Parathyroid adenoma (tissue), 2 donors: Measurements from ENCODE around the gene RBPMS2.

Source experiments
- H2AFZ ChIP-seq: fragments of 300-600 bp; sonication (generic); one replicate; pipeline ENCODE4 v1.7.0; 2017; ENCODE audit warnings: antibody characterized with exemption, mild to moderate bottlenecking
- H3K27ac ChIP-seq: fragments of 300-600 bp; sonication (generic); one replicate; pipeline ENCODE4 v1.7.0; 2017
- H3K27me3 ChIP-seq: fragments of 300-600 bp; sonication (generic); one replicate; pipeline ENCODE4 v1.7.0; 2017; ENCODE audit warnings: low read length; ENCODE audit not compliant: control insufficient read depth, insufficient read depth
- H3K36me3 ChIP-seq: fragments of 300-600 bp; sonication (generic); one replicate; pipeline ENCODE4 v1.7.0; 2017; ENCODE audit warnings: low read length; ENCODE audit not compliant: control insufficient read depth, insufficient read depth
- H3K4me1 ChIP-seq: fragments of 300-600 bp; sonication (generic); one replicate; pipeline ENCODE4 v1.7.0; 2017; ENCODE audit warnings: control low read depth
- H3K4me2 ChIP-seq: fragments of 300-600 bp; sonication (generic); one replicate; pipeline ENCODE4 v1.7.0; 2017; ENCODE audit warnings: low read length
- H3K4me3 ChIP-seq: fragments of 300-600 bp; sonication (generic); one replicate; pipeline ENCODE4 v1.7.0; 2017; ENCODE audit warnings: low read depth, low read length
- H3K79me2 ChIP-seq: fragments of 300-600 bp; sonication (generic); one replicate; pipeline ENCODE4 v1.7.0; 2017; ENCODE audit warnings: control low read depth
- H3K9ac ChIP-seq: fragments of 300-600 bp; sonication (generic); one replicate; pipeline ENCODE4 v1.7.0; 2017; ENCODE audit warnings: mild to moderate bottlenecking
- H3K9me3 ChIP-seq: fragments of 300-600 bp; sonication (generic); one replicate; pipeline ENCODE4 v1.7.0; 2017; ENCODE audit warnings: low read length; ENCODE audit not compliant: control insufficient read depth
- TF ChIP-seq, protein P1 (sequence below): fragments of 300-600 bp; sonication (generic); IDR thresholded peaks from one replicate; pipeline ENCODE4 v1.7.0; 2017; ENCODE audit warnings: antibody characterized with exemption, mild to moderate bottlenecking
- donor health status: primary hyperparathyroidism.

Gene RBPMS2

DNA sequence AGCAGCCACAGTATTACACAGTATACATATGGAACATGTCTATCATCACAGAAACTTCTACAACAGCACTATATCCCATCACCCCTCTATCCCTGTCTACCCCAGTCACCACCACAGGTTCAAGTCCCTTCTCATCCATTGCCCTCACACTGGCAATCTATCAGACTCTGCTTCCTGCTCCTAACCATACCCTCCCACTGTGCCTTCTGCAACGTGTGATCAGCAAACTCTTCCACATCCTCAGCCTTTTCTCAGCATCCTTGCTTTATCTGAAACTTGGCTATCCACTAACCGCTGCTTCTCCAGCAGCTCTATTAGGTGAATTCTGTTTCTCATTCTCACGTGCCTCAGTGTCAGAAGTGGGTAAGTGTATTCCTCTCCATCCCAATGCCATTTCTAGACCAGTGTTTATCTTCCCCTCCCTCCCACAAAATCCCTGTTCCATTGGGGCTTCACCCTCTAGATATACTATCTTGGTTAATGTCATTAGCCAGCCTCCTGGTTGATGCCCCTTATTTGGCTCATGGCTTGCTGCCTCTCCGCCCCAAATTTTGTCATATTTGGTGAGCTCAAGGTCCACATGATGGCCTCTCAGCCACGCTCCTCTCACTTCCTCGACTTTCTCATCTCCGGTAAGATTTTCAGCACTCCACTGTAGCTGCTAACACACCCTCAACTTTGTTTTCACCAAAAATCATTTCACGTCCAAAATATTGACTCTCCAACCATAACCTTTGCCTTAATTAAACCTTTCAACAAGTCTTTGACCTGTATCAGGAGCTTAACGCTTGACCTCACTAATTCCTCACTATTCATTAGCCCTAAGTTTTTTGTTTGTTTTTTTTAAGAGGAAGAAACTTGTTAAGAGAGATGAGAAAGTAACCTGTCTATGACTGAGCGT is 69.1 kb downstream of the RBPMS2 start:
- H3K9ac ChIP-seq = no peak overlapping the region
- H3K27ac ChIP-seq = no peak overlapping the region
- no peak overlapping the region for H3K4me2 ChIP-seq

DNA sequence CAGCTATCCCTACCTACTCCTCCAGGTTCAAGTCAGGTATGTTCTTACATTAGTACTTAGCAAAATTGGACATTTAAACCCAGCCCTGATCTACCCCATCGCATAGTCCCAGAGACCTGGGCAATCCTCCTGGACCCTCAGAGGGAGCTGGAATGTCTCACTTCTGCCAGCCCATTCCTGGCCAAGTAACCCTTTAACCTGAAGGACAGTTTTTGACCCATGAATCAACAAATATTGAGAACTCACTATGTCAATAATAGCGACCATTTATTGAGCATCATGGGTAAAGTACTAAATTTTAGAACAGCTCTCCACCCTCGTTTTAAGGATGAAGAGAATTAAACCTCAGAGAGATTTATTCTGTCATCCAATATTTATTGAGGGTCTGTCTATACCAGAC is 70.4 kb downstream of the RBPMS2 start:
- H3K79me2 ChIP-seq = peaks cover 16% of the 10 kb centered on the region
- H3K4me3 ChIP-seq = no peak overlapping the region
- H3K9ac ChIP-seq = no peak overlapping the region
- no peak overlapping the region for H2AFZ ChIP-seq
- no peak overlapping the region for H3K4me2 ChIP-seq
- TF ChIP-seq, protein P1, sequence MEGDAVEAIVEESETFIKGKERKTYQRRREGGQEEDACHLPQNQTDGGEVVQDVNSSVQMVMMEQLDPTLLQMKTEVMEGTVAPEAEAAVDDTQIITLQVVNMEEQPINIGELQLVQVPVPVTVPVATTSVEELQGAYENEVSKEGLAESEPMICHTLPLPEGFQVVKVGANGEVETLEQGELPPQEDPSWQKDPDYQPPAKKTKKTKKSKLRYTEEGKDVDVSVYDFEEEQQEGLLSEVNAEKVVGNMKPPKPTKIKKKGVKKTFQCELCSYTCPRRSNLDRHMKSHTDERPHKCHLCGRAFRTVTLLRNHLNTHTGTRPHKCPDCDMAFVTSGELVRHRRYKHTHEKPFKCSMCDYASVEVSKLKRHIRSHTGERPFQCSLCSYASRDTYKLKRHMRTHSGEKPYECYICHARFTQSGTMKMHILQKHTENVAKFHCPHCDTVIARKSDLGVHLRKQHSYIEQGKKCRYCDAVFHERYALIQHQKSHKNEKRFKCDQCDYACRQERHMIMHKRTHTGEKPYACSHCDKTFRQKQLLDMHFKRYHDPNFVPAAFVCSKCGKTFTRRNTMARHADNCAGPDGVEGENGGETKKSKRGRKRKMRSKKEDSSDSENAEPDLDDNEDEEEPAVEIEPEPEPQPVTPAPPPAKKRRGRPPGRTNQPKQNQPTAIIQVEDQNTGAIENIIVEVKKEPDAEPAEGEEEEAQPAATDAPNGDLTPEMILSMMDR = no peak
- no peak overlapping the region for H3K27ac ChIP-seq
- H3K9me3 ChIP-seq = no peaks in the 10 kb centered on the region
- H3K4me1 ChIP-seq = peaks cover 9% of the 10 kb centered on the region
- H3K27me3 ChIP-seq = no peaks in the 10 kb centered on the region
- no peaks in the 10 kb centered on the region for H3K36me3 ChIP-seq

More for the DNA sequence above, 69.1 kb downstream of the RBPMS2 start:
- Histone ChIP-seq H3K36me3 (no peaks in the 10 kb centered on the region), H3K79me2 (peaks cover 13% of the 10 kb centered on the region), H3K4me1 (peaks cover 7% of the 10 kb centered on the region), H3K9me3 (no peaks in the 10 kb centered on the region), H3K4me3 (no peak overlapping the region), H2AFZ (no peak overlapping the region), H3K27me3 (no peaks in the 10 kb centered on the region)
- TF ChIP-seq, protein P1 = no peak

DNA sequence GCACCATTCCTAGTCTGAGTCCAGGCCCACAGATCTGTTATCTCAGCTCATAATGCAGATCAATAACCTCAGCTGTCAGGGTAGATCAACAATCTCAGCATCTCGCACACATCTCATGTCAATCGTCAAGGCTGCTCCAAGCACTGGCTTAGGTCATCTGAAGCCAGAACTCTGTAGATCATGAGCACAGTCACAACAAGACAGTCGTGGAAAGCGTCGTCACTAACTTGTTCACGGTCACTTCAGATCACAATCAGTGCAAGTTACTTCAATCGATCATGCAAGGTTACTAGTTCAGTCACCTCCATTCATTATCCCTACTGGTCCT is 71.8 kb downstream of the RBPMS2 start:
- Histone ChIP-seq H3K36me3 (no peaks in the 10 kb centered on the region), H2AFZ (peak overlapping the region; percentile 84), H3K9ac (no peak overlapping the region), H3K4me1 (peaks cover 14% of the 10 kb centered on the region), H3K4me3 (peak overlapping the region; percentile 85), H3K27ac (peak overlapping the region; percentile 87), H3K4me2 (peak overlapping the region; percentile 84), H3K27me3 (no peaks in the 10 kb centered on the region), H3K9me3 (no peaks in the 10 kb centered on the region), H3K79me2 (peaks cover 22% of the 10 kb centered on the region)
- TF ChIP-seq, protein P1 = no peak

DNA sequence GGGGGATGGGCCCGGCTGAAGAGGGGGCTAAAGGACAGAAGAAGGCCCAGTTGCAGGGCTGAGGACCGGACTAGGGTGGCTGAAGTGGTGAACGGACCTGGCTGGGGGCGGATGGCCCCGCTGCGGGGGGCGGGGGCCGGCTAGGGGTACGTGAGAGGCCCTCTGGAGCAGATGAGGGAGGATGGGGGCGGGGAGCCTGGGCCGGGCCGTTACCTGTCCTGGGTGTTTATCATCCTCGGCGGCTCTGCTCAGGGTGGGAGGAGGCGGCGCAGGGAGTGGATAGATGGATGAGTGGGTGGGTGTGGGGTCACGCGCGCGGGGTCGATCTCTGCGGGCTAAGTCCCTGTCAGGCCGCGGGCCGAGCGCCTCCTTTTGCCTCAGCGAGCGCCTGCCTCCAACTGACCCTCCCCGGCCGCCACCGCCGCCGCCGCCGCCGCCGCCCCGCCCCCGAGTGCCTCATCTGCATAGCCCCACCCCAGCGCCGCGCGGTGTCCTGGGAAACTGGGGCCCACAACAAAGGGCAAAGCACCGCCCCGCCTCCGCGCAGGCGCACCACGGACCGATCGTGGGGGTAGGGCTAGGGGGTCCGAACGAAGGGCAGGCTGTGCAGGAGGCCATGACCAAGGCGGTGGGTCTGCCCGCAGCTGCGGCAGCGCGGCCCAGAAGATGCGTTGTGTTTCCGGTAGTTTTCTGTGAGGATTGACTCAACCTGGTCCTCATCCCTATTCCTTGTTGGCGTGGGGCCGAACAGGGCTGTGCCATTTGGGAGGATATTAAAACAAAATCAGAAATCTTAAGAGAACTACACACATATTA is 72.4 kb downstream of the RBPMS2 start:
- Histone ChIP-seq H3K27ac (peak overlapping the region; percentile 87), H2AFZ (peak overlapping the region; percentile 84), H3K4me2 (peak overlapping the region; percentile 84), H3K79me2 (peaks cover 22% of the 10 kb centered on the region), H3K9me3 (no peaks in the 10 kb centered on the region), H3K9ac (peak overlapping the region; percentile 76), H3K36me3 (no peaks in the 10 kb centered on the region), H3K27me3 (no peaks in the 10 kb centered on the region), H3K4me1 (peaks cover 16% of the 10 kb centered on the region), H3K4me3 (peak overlapping the region; percentile 85)
- TF ChIP-seq, protein P1 = no peak
